Measurements from ENCODE around the gene MRAP2. TPM values are rescaled to one million over a fixed set of nuclear protein-coding genes. Genes with fewer than 3 reads are reported as not detected.

MRAP2 gene
- polyA plus RNA-seq, 3 donors = not detected

DNA sequence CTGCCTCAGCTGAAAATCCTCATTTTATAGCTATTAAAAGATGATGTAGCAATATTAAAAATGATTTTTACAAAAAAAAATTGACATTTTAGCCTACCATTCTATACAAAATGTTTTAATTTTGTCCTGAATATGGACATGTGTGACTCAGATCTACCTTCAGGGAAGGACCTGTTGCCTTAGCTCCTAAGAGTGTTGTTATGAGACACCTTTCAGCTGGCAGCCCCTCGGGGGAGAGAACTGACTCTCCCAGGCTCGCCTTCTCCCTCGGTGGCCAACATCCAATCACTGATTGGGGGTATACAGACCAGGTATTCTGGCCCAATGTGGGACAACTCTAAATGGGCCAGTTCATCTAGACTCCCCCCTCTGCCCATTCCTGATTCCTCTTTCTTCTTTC, 32.5 kb upstream of the MRAP2 start:
- Histone ChIP-seq H3K79me2 (ENCODE audit: insufficient read depth, low read length) (no peaks in the 10 kb centered on the region), H3K27ac (ENCODE audit: low read depth in 1 of 2, low read length in 2 of 2) (no peak overlapping the region), H3K9ac (ENCODE audit: insufficient read depth, low read length, poor library complexity, severe bottlenecking) (no peak overlapping the region), H3K4me2 (replicated peaks; ENCODE audit: extremely low read depth, low read length, poor library complexity, severe bottlenecking) (no peak overlapping the region), H3K4me1 (ENCODE audit: control insufficient read depth in 1 of 2, insufficient read depth in 2 of 2, low read length in 2 of 2) (no peaks in the 10 kb centered on the region), H3K36me3 (replicated peaks in 1 of 2; ENCODE audit: control insufficient read depth in 1 of 2, insufficient read depth in 2 of 2, low read length in 2 of 2) (no peaks in the 10 kb centered on the region), H3K9me3 (replicated peaks in 1 of 2; ENCODE audit: control insufficient read depth in 1 of 2, insufficient read depth in 1 of 2, low read length in 2 of 2) (no peaks in the 10 kb centered on the region), H4K20me1 (ENCODE audit: insufficient read depth, low read length) (no peaks in the 10 kb centered on the region), H3K4me3 (replicated peaks in 1 of 3; ENCODE audit: low read depth in 2 of 3, low read length in 3 of 3) (no peak overlapping the region), H2AFZ (ENCODE audit: insufficient read depth, low read depth, low read length, poor library complexity, severe bottlenecking) (no peak overlapping the region), H3K27me3 (ENCODE audit: control insufficient read depth in 2 of 2, insufficient read depth in 2 of 2, low read length in 2 of 2) (no peaks in the 10 kb centered on the region)
- TF ChIP-seq, protein P1, sequence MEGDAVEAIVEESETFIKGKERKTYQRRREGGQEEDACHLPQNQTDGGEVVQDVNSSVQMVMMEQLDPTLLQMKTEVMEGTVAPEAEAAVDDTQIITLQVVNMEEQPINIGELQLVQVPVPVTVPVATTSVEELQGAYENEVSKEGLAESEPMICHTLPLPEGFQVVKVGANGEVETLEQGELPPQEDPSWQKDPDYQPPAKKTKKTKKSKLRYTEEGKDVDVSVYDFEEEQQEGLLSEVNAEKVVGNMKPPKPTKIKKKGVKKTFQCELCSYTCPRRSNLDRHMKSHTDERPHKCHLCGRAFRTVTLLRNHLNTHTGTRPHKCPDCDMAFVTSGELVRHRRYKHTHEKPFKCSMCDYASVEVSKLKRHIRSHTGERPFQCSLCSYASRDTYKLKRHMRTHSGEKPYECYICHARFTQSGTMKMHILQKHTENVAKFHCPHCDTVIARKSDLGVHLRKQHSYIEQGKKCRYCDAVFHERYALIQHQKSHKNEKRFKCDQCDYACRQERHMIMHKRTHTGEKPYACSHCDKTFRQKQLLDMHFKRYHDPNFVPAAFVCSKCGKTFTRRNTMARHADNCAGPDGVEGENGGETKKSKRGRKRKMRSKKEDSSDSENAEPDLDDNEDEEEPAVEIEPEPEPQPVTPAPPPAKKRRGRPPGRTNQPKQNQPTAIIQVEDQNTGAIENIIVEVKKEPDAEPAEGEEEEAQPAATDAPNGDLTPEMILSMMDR (IDR thresholded peaks at IDR 0.05) = no peak
- no peaks in the 10 kb centered on the region for H3K4me1 Mint-ChIP-seq
- intact Hi-C loops (cut with micrococcal nuclease) = no loop called here
- H3K9me3 Mint-ChIP-seq = peaks cover 0 to 5% (median 2%) of the 10 kb centered on the region in 7 donors
- no peak overlapping the region for H3K27ac Mint-ChIP-seq
- peaks cover 2% of the 10 kb centered on the region in 3 donors for H3K27me3 Mint-ChIP-seq (ENCODE audit: low read depth in 3 of 3)
- no peaks in the 10 kb centered on the region for H3K36me3 Mint-ChIP-seq
- WGBS (ENCODE audit: insufficient coverage) = 100% methylated on average over 3 of the region's 3 CpGs
- H3K4me3 Mint-ChIP-seq = no peak overlapping the region
- DNase-seq = no peak

DNA sequence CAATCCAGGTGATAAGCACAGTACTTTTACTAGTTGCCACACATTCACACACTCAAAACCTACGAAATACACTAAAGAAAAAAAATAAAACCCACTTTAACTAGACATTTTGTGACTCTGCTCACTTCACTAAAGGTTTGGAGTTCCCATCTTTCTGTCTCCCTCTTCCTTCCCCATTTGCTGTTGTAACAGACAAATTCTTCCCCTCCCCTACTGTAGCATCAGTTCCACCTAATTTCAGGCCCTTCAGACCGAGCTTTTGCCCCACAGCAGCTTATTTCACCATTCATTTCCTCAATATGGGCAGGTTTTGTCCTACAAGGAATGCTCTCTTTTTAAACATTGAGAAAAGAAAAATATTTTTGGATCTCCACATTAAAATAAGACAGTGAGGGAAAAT, 31.3 kb upstream of the MRAP2 start:
- no peaks in the 10 kb centered on the region for H3K36me3 Mint-ChIP-seq
- no peaks in the 10 kb centered on the region for H3K27me3 ChIP-seq (ENCODE audit: control insufficient read depth in 2 of 2, insufficient read depth in 2 of 2, low read length in 2 of 2)
- peaks cover 0 to 2% (median 2%) of the 10 kb centered on the region in 3 donors for H3K27me3 Mint-ChIP-seq (ENCODE audit: low read depth in 3 of 3)
- WGBS (ENCODE audit: insufficient coverage) = 100% methylated on average over 1 of the region's 2 CpGs
- no peak overlapping the region for H3K27ac ChIP-seq (ENCODE audit: low read depth in 1 of 2, low read length in 2 of 2)
- no peaks in the 10 kb centered on the region for H3K36me3 ChIP-seq (replicated peaks in 1 of 2; ENCODE audit: control insufficient read depth in 1 of 2, insufficient read depth in 2 of 2, low read length in 2 of 2)
- no peak overlapping the region for H3K4me3 Mint-ChIP-seq
- no peak for DNase-seq
- no peaks in the 10 kb centered on the region for H4K20me1 ChIP-seq (ENCODE audit: insufficient read depth, low read length)
- intact Hi-C loops (cut with micrococcal nuclease) = no loop called here
- H3K4me2 ChIP-seq (replicated peaks; ENCODE audit: extremely low read depth, low read length, poor library complexity, severe bottlenecking) = no peak overlapping the region
- TF ChIP-seq, protein P1 (IDR thresholded peaks at IDR 0.05) = no peak
- H3K4me1 Mint-ChIP-seq = no peaks in the 10 kb centered on the region
- H2AFZ ChIP-seq (ENCODE audit: insufficient read depth, low read depth, low read length, poor library complexity, severe bottlenecking) = no peak overlapping the region
- H3K79me2 ChIP-seq (ENCODE audit: insufficient read depth, low read length) = no peaks in the 10 kb centered on the region
- H3K9ac ChIP-seq (ENCODE audit: insufficient read depth, low read length, poor library complexity, severe bottlenecking) = no peak overlapping the region
- H3K4me1 ChIP-seq (ENCODE audit: control insufficient read depth in 1 of 2, insufficient read depth in 2 of 2, low read length in 2 of 2) = no peaks in the 10 kb centered on the region
- H3K4me3 ChIP-seq (replicated peaks in 1 of 3; ENCODE audit: low read depth in 2 of 3, low read length in 3 of 3) = no peak overlapping the region
- peaks cover 0 to 5% (median 2%) of the 10 kb centered on the region in 7 donors for H3K9me3 Mint-ChIP-seq
- no peaks in the 10 kb centered on the region for H3K9me3 ChIP-seq (replicated peaks in 1 of 2; ENCODE audit: control insufficient read depth in 1 of 2, insufficient read depth in 1 of 2, low read length in 2 of 2)
- no peak overlapping the region for H3K27ac Mint-ChIP-seq

Data from CD14-positive monocyte (primary cell).